ENCODE measurements around the gene RTN4RL1.

DNA sequence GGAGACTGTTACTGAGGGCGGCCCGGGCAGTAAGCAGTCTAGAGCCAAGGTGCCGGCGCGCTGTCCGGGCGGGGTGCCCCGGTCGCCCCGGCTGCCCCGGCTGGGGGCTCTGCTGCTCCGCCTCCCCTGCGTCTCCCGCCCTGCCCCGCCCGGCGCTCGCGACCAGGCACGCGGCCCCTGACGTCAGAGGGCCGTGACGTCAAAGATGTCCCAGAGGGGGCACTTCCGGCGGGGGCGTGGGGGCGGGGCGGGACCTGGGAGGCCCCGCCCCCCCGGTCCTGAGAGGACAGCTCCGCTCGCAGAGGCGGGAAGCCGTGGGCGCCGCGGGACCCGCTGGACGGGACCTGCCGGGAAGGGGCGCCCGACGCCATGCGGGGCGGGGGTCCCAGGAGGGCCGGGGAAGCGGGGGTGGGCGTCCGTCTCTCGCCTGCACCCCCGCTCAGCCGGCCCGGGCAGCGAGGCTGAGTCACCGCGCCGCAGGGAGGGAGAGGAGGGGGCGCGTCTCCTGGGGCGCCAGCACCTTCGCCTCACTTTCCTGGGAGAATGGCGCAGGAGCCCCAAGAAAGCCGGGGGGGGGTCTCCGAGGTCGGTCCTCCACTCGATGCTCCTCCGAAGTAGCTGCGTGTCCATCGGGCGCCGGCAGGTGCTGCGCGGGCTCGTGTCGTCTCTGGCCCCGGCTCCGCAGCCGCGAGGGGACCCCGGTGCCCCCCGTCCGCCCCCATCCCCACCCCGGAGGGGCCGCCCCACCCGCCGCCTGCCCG lies 25.3 kb upstream of the RTN4RL1 start:
- peak in 1 of 2 donors; percentile 45 for TF ChIP-seq POLR2A (IDR thresholded peaks at IDR 0.05)
- TF ChIP-seq, protein P1, sequence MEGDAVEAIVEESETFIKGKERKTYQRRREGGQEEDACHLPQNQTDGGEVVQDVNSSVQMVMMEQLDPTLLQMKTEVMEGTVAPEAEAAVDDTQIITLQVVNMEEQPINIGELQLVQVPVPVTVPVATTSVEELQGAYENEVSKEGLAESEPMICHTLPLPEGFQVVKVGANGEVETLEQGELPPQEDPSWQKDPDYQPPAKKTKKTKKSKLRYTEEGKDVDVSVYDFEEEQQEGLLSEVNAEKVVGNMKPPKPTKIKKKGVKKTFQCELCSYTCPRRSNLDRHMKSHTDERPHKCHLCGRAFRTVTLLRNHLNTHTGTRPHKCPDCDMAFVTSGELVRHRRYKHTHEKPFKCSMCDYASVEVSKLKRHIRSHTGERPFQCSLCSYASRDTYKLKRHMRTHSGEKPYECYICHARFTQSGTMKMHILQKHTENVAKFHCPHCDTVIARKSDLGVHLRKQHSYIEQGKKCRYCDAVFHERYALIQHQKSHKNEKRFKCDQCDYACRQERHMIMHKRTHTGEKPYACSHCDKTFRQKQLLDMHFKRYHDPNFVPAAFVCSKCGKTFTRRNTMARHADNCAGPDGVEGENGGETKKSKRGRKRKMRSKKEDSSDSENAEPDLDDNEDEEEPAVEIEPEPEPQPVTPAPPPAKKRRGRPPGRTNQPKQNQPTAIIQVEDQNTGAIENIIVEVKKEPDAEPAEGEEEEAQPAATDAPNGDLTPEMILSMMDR (IDR thresholded peaks at IDR 0.05), result no peak
- TF ChIP-seq EP300 (IDR thresholded peaks at IDR 0.05), result no peak

All from tibial nerve (tissue), 4 donors.